Aorta (tissue), 5 donors: ENCODE data around the gene PTPRB. TPM values are rescaled to one million over a fixed set of nuclear protein-coding genes. Genes with fewer than 3 reads are reported as not detected.
A peak's percentile ranks its signal among the peaks of the same experiment; 100 is the strongest.

Experiments used
- ATAC-seq: fragments of 200-7000 bp; cut with Tn5 transposase; one replicate; pipeline ENCODE4 v1.9.1; 2022; ENCODE audit warnings: moderate library complexity; ENCODE audit not compliant: low FRiP score
- DNase-seq, 2 donors: peaks; one replicate each; pipeline ENCODE4 v3.0.0-alpha.2; 2020
- H3K27ac ChIP-seq, 2 donors: one replicate each; pipeline ENCODE4 v1.5.1; 2013; ENCODE audit warnings: low read length in 2 of 2, mild to moderate bottlenecking in 2 of 2, moderate library complexity in 2 of 2, control low read depth in 1 of 2, inconsistent platforms in 1 of 2, low read depth in 1 of 2
- H3K27me3 ChIP-seq, 2 donors: one replicate each; pipeline ENCODE4 v1.6.1; 2013; ENCODE audit warnings: control low read depth in 1 of 2, low read length in 1 of 2, mild to moderate bottlenecking in 1 of 2, moderate library complexity in 1 of 2; ENCODE audit not compliant: insufficient read depth in 2 of 2, control insufficient read depth in 1 of 2
- H3K36me3 ChIP-seq, 2 donors: one replicate each; pipeline ENCODE4 v1.6.1; 2013; ENCODE audit warnings: control low read depth in 1 of 2, low read length in 1 of 2, mild to moderate bottlenecking in 1 of 2; ENCODE audit not compliant: insufficient read depth in 2 of 2, control insufficient read depth in 1 of 2
- H3K4me1 ChIP-seq, 2 donors: one replicate each; pipeline ENCODE4 v1.6.1; 2013; ENCODE audit warnings: low read length in 2 of 2, control low read depth in 1 of 2, mild to moderate bottlenecking in 1 of 2, moderate library complexity in 1 of 2; ENCODE audit not compliant: insufficient read depth in 2 of 2, control insufficient read depth in 1 of 2
- H3K4me3 ChIP-seq, 2 donors: one replicate each; pipeline ENCODE4 v1.5.1; 2013; ENCODE audit warnings: low read length in 2 of 2, control low read depth in 1 of 2, mild to moderate bottlenecking in 1 of 2
- H3K9me3 ChIP-seq: one replicate; pipeline ENCODE4 v1.6.1; 2013; ENCODE audit warnings: mild to moderate bottlenecking, low read length; ENCODE audit not compliant: control insufficient read depth
- WGBS, 2 donors: extraction: QIAGEN DNeasy Blood & Tissue Kit; methylation state at CpG; one replicate each; pipeline ENCODE4 v1.1.7; 2013; 5-methylcytosine and 5-hydroxymethylcytosine counted together
- intact Hi-C, 2 donors: fragments of 100-400 bp; cut with DNase I; formaldehyde crosslinking; loops; one replicate each; pipeline versions ENCODE4 v1.14.2 to v1.15.0; 2022
- long read RNA-seq, 2 donors: library from polyadenylated mRNA; unstranded; transcript quantifications; one replicate each; pipeline ENCODE4 v2.0.0, GENCODE V29; 2020 to 2021
- polyA plus RNA-seq, 2 donors: library from polyadenylated mRNA; stranded (reverse); fragments of 200-250 nt; gene quantifications; one replicate each; pipeline ENCODE4 v1.2.3, GENCODE V29; 2013
- total RNA-seq, 2 donors: library from RNA; stranded (reverse); fragmentation: NEBNext Ultra II Directional; extraction: Animal tissue kit (Norgen Biotek cat#: 25700); gene quantifications; one replicate each; pipeline ENCODE4 v1.2.1, GENCODE V29; 2021
- donor health status: healthy with polysubstance abuse.
- donor health status: Bipolar disorder and iron deficiency.
- donor health status: DM: no; HTN: no; CAD: no.
- donor health status: DM: no; HTN: no; CAD: no.
- donor health status: DM: yes; HTN: yes; CAD: no.

PTPRB gene
- total RNA-seq (10 to 100 TPM; 38.3 to 53.2 TPM), polyA plus RNA-seq (1 to 10 TPM in 1 of 2 donors, under 1 TPM in 1; 0.25 to 2.0 TPM)
- long read RNA-seq, donor 1, transcript PTPRB-205 (2 exons, 639 nt) = major isoform, 7 of 31 reads
- long read RNA-seq, donor 1, partial matches to known transcripts = 11 of 31 reads
- long read RNA-seq, donor 1, other reads (novel, unspliced or antisense) = 13 of 31 reads
- long read RNA-seq, donor 2, partial matches to known transcripts = 11 of 26 reads
- long read RNA-seq, donor 2, other reads (novel, unspliced or antisense) = 13 of 26 reads

- no peak for ATAC-seq
- Histone ChIP-seq H3K4me3 (no peak within 1 kb of the TSS), H3K27ac (no peak within 1 kb of the TSS), H3K4me1 (no peaks in the 10 kb centered on the region), H3K9me3 (no peaks in the 10 kb centered on the region), H3K36me3 (no peaks in the 10 kb centered on the region), H3K27me3 (no peaks in the 10 kb centered on the region)
- DNase-seq = no peak
- WGBS, 2 donors = 66 to 76% methylated on average over 6 of the region's 6 CpGs
- intact Hi-C loops = no loop called here
Observed at GRCh38 chr12:70637303-70638085, at the start of gene PTPRB. TSS of gene PTPRB (minus strand) at chr12:70637429. CDS start at chr12:70637395, 34 bp downstream.

DNA sequence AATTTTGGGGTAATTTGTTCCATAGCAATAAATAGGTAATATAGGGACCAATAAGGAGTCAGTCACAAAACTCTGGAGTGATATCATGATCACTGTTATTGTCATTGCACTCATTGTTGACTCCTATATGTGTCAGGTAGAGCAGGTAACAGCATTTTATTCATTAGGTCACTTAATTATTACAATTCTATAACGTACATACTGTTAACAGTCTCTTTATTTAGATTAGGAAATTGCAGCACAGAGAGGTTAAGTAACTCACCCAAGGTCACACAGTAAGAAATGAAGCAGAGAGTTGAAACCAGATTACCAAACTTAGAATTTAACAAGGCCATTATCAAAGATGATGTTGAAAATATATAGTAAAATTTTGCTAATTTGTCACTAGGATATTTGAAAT, 49.7 kb upstream of the PTPRB start:
- no peak overlapping the region for H3K4me3 ChIP-seq
- H3K27me3 ChIP-seq = no peaks in the 10 kb centered on the region
- ATAC-seq = no peak
- no peaks in the 10 kb centered on the region for H3K36me3 ChIP-seq
- no peak overlapping the region for H3K27ac ChIP-seq
- intact Hi-C loops = no loop called here
- no peaks in the 10 kb centered on the region for H3K4me1 ChIP-seq
- peaks cover 2% of the 10 kb centered on the region for H3K9me3 ChIP-seq
- DNase-seq = no peak
- 68 to 78% methylated on average over 1 of the region's 1 CpG for WGBS, 2 donors

- Histone ChIP-seq H3K27me3 (no peaks in the 10 kb centered on the region), H3K27ac (no peak overlapping the region), H3K4me3 (no peak overlapping the region), H3K9me3 (peaks cover 2% of the 10 kb centered on the region), H3K4me1 (no peaks in the 10 kb centered on the region), H3K36me3 (no peaks in the 10 kb centered on the region)
- DNase-seq (no peak), ATAC-seq (no peak)
- intact Hi-C loops = no loop called here
- 78 to 87% methylated on average over 2 of the region's 2 CpGs for WGBS, 2 donors
Observed at GRCh38 chr12:70686299-70686698, 49.1 kb upstream of the PTPRB start.

GRCh38 chr12:70683976-70684375, 46.7 kb upstream of the PTPRB start:
- intact Hi-C loops = no loop called here
- Histone ChIP-seq H3K9me3 (peaks cover 2% of the 10 kb centered on the region), H3K4me1 (no peaks in the 10 kb centered on the region), H3K27me3 (no peaks in the 10 kb centered on the region), H3K36me3 (no peaks in the 10 kb centered on the region), H3K4me3 (no peak overlapping the region), H3K27ac (no peak overlapping the region)
- ATAC-seq = no peak
- 80 to 84% methylated on average over 3 of the region's 3 CpGs for WGBS, 2 donors
- DNase-seq = no peak

GRCh38 chr12:70671698-70672097, 34.5 kb upstream of the PTPRB start:
- ATAC-seq = peak; percentile 29
- DNase-seq = no peak
- no peaks in the 10 kb centered on the region for H3K4me1 ChIP-seq
- H3K9me3 ChIP-seq = no peaks in the 10 kb centered on the region
- H3K27me3 ChIP-seq = no peaks in the 10 kb centered on the region
- 96 to 97% methylated on average over 5 of the region's 5 CpGs for WGBS, 2 donors
- no peak overlapping the region for H3K4me3 ChIP-seq
- intact Hi-C loops = no loop called here
- no peaks in the 10 kb centered on the region for H3K36me3 ChIP-seq
- H3K27ac ChIP-seq = no peak overlapping the region

DNA sequence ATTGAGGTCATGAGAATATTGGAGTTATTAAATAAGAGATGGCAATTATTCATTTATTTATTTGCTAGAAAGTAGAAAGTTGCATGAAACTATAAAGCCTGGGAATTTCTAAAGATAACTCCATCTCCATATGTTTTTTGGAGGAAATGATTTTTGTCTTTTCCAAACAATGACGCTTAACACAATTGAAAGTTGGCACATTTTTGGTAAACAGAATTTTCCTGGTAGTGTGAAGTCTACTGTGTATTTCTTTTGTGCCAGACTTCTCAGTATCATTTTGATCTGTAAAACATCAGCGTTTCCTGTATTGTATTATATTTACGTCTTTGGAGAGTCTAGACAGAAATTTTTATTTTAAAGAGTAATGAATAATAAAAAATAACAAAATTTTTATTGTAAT, 33.7 kb upstream of the PTPRB start:
- WGBS, 2 donors = 71% methylated on average over 3 of the region's 3 CpGs
- ATAC-seq (no peak), DNase-seq (no peak)
- Histone ChIP-seq H3K4me1 (no peaks in the 10 kb centered on the region), H3K27me3 (no peaks in the 10 kb centered on the region), H3K4me3 (no peak overlapping the region), H3K36me3 (no peaks in the 10 kb centered on the region), H3K27ac (no peak overlapping the region), H3K9me3 (no peaks in the 10 kb centered on the region)
- intact Hi-C loops = no loop called here

- DNase-seq = no peak
- Histone ChIP-seq H3K4me1 (no peaks in the 10 kb centered on the region), H3K36me3 (no peaks in the 10 kb centered on the region), H3K9me3 (no peaks in the 10 kb centered on the region), H3K27ac (no peak overlapping the region), H3K27me3 (no peaks in the 10 kb centered on the region), H3K4me3 (no peak overlapping the region)
- intact Hi-C loops = no loop called here
- ATAC-seq = no peak
- 94 to 95% methylated on average over 2 of the region's 2 CpGs for WGBS, 2 donors
Observed at GRCh38 chr12:70667253-70667652, 30.0 kb upstream of the PTPRB start.

DNA sequence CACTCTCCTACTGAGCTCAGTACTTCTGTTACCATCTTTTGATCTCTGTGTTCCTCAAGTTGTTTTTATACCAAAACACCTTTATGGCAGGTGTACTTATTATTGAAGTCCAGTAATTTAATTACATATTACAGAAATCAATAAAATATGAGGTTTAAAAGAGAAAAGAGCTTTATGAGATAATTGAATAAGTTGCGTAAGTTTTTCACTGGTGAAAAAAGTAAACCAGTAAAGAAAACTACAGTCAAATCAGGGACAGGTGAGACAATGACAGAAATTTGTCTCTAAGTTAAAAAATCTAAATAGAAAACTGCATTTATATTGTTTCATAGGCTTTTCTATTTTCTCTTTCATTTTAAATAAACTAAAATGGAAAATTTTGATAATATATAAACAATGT, 29.1 kb upstream of the PTPRB start:
- ATAC-seq (no peak), DNase-seq (no peak)
- no peaks in the 10 kb centered on the region for H3K9me3 ChIP-seq
- no peaks in the 10 kb centered on the region for H3K4me1 ChIP-seq
- H3K27ac ChIP-seq = no peak overlapping the region
- H3K27me3 ChIP-seq = no peaks in the 10 kb centered on the region
- 98 to 100% methylated on average over 1 of the region's 1 CpG for WGBS, 2 donors
- no peak overlapping the region for H3K4me3 ChIP-seq
- no peaks in the 10 kb centered on the region for H3K36me3 ChIP-seq
- intact Hi-C loops = no loop called here

GRCh38 chr12:70664465-70664881, 27.2 kb upstream of the PTPRB start:
- Histone ChIP-seq H3K36me3 (no peaks in the 10 kb centered on the region), H3K4me3 (no peak overlapping the region), H3K4me1 (peaks cover 0 to 1% of the 10 kb centered on the region in 2 donors), H3K27me3 (no peaks in the 10 kb centered on the region), H3K9me3 (no peaks in the 10 kb centered on the region), H3K27ac (no peak overlapping the region)
- no peak for ATAC-seq
- intact Hi-C loops = no loop called here
- DNase-seq = no peak
- 26 to 39% methylated on average over 7 of the region's 7 CpGs for WGBS, 2 donors
